Suprapubic skin (tissue), 4 donors: ENCODE results near the gene SHISA7. TPM values are rescaled to one million over a fixed set of nuclear protein-coding genes. Genes with fewer than 3 reads are reported as not detected.

Experiments
- DNase-seq, 2 donors: peaks; one replicate each; pipeline ENCODE4 v3.0.0-alpha.2; 2019; ENCODE audit warnings: low spot score in 2 of 2
- H3K27ac ChIP-seq: fragments of 200-600 bp; sonication (generic); one replicate; pipeline ENCODE4 v1.5.1; 2019
- H3K27me3 ChIP-seq: fragments of 200-600 bp; sonication (generic); one replicate; pipeline ENCODE4 v1.5.1; 2019
- H3K36me3 ChIP-seq: fragments of 200-600 bp; sonication (generic); one replicate; pipeline ENCODE4 v1.5.1; 2019
- H3K4me1 ChIP-seq: fragments of 200-600 bp; sonication (generic); one replicate; pipeline ENCODE4 v1.5.1; 2019
- H3K4me3 ChIP-seq: fragments of 200-600 bp; sonication (generic); one replicate; pipeline ENCODE4 v1.5.1; 2019; ENCODE audit warnings: mild to moderate bottlenecking
- H3K9me3 ChIP-seq: fragments of 200-600 bp; sonication (generic); one replicate; pipeline ENCODE4 v1.5.1; 2019
- EP300 ChIP-seq: sonication (generic); formaldehyde crosslinking; IDR thresholded peaks from one replicate; pipeline ENCODE4 v1.6.1; 2017; ENCODE audit warnings: antibody characterized with exemption
- POLR2A ChIP-seq, 2 donors: fragments of 450-650 bp; IDR thresholded peaks; one replicate each; pipeline ENCODE4 v1.6.1; 2017; ENCODE audit warnings: antibody characterized with exemption in 2 of 2, mild to moderate bottlenecking in 2 of 2, moderate library complexity in 2 of 2
- POLR2AphosphoS5 ChIP-seq, 3 donors: sonication (generic); formaldehyde crosslinking; IDR thresholded peaks; one replicate each; pipeline ENCODE4 v1.6.1; 2017; ENCODE audit warnings: antibody characterized with exemption in 3 of 3
- WGBS: methylation state at CpG from one replicate; pipeline ENCODE4 v1.1.5; 2018; 5-methylcytosine and 5-hydroxymethylcytosine counted together
- total RNA-seq, 4 donors: library from RNA; depleted of rRNA; stranded (reverse); fragments of >200 nt; gene quantifications; one replicate each; pipeline ENCODE4 v1.1.0, GENCODE V29; 2016
- TF ChIP-seq, protein P1 (sequence below), 2 donors: fragments of 200-600 bp in 1 of 2; fragments of 450-650 bp in 1 of 2; sonication (generic) in 1 of 2; IDR thresholded peaks; one replicate each; pipeline ENCODE4 v1.5.1; 2016 to 2019; ENCODE audit warnings: antibody characterized with exemption in 2 of 2, mild to moderate bottlenecking in 1 of 2, moderate library complexity in 1 of 2

The SHISA7 gene
- total RNA-seq, 4 donors from 2014 or later: 0.08 to 0.26 TPM; not detected in 2

DNA sequence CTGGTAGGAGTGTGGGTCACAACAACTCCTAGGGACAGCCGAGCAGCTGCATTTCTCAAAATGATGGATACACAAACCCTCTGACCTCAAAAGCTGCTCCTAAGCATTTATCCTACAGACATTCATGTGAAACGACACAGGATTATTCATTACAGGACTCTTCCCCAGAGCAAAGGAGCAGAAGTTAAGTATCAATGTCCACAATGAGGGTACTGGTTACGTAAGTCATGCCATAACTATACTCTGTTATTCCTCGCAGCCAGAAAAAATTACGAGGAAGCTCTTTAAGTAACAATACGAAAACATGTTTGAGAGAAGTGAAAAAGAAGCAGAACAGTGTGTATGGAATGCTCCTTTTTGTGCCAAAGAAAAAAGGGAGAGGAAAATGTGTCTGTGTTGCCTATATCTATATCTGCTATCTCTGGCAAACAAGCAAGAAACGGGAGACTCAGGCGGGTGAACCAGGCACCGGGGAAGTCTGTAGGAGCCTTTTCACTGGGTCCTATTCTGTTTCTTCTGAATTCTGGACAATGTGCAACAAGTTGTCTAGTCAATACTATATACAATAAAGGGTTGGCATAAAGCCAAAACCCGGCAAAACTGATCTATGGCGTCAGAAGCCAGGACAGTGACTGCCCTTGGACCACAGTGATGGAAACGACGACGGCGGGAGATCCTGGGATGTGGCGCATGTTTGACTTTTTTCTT, 17.0 kb upstream of the SHISA7 start:
- Histone ChIP-seq H3K9me3 (no peaks in the 10 kb centered on the region), H3K27me3 (no peaks in the 10 kb centered on the region), H3K27ac (no peak overlapping the region), H3K36me3 (peaks cover 14% of the 10 kb centered on the region), H3K4me3 (peak overlapping the region; percentile 63), H3K4me1 (peaks cover 27% of the 10 kb centered on the region)
- no peak for DNase-seq
- WGBS: 14% methylated on average over 16 of the region's 16 CpGs
- no peak for TF ChIP-seq POLR2A (IDR thresholded peaks at IDR 0.05)
- no peak for TF ChIP-seq POLR2AphosphoS5 (IDR thresholded peaks at IDR 0.05)
- TF ChIP-seq EP300: no peak
- TF ChIP-seq, protein P1, sequence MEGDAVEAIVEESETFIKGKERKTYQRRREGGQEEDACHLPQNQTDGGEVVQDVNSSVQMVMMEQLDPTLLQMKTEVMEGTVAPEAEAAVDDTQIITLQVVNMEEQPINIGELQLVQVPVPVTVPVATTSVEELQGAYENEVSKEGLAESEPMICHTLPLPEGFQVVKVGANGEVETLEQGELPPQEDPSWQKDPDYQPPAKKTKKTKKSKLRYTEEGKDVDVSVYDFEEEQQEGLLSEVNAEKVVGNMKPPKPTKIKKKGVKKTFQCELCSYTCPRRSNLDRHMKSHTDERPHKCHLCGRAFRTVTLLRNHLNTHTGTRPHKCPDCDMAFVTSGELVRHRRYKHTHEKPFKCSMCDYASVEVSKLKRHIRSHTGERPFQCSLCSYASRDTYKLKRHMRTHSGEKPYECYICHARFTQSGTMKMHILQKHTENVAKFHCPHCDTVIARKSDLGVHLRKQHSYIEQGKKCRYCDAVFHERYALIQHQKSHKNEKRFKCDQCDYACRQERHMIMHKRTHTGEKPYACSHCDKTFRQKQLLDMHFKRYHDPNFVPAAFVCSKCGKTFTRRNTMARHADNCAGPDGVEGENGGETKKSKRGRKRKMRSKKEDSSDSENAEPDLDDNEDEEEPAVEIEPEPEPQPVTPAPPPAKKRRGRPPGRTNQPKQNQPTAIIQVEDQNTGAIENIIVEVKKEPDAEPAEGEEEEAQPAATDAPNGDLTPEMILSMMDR (IDR thresholded peaks at IDR 0.05): no peak

DNA sequence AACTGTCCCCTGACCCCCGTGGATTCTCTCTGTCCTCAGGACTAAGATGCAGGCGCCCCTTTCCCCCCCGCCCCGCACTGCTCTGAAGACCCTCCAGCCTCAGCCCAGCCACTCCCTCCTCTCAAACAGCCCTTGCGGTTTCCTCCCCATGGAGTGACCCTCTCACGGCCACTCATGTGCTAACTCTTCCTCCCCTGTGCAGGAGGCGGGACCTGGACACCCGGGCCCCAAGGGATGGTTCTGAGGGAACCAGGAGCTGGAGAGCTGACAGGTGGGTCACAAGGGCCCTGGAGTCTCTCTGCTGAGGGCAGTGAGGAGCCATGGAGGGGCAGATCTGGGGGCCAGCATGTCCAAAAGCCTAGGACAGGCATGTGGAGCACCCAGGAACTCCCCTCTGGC, 16.4 kb upstream of the SHISA7 start:
- WGBS: 65% methylated on average over 8 of the region's 8 CpGs
- Histone ChIP-seq H3K27ac (no peak overlapping the region), H3K4me3 (no peak overlapping the region)

DNA sequence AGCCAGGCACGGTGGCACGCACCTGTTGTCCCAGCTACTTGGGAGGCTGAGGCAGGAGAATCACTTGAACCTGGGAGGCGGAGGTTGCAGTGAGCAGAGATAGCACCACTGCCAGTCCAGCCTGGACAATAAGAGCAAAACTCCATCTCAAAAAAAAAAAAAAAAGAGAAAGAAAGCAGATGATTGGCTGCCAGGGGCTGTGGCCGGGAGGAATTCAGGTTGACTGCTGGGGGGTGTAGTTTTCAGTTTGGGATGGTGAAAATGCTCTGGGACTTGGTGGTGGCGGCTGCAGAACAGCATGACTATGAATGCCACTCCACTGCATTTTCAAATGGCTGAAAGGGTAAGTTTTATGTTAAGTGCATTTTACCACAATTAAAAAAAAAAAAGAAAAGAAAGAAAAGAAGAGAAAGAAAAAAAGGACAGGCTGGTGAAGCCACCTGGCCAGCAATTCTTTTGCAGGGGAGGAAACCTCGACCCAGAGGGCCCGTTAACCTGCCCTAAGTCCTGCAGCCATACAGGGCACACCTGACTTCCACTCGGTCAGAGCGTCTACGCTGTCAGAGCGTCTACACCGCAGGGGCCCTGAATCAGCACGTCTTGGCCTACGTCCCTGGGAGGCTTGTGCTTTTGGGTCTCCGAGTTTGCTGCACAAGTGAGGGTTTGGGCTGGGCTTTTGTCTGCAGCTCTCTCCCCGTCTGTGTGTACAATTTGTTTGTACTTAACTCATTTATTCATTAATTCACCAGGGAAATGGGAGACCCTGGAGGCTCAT, 14.8 kb upstream of the SHISA7 start:
- Histone ChIP-seq H3K27me3 (peaks cover under 1% of the 10 kb centered on the region), H3K36me3 (peaks cover 20% of the 10 kb centered on the region), H3K27ac (no peak overlapping the region), H3K9me3 (no peaks in the 10 kb centered on the region), H3K4me1 (peaks cover 29% of the 10 kb centered on the region), H3K4me3 (no peak overlapping the region)
- TF ChIP-seq POLR2A (IDR thresholded peaks at IDR 0.05): no peak
- no peak for TF ChIP-seq POLR2AphosphoS5 (IDR thresholded peaks at IDR 0.05)
- TF ChIP-seq, protein P1 (IDR thresholded peaks at IDR 0.05): no peak
- TF ChIP-seq EP300: no peak
- 84% methylated on average over 16 of the region's 16 CpGs for WGBS
- DNase-seq: no peak

More for the DNA sequence above, 16.4 kb upstream of the SHISA7 start:
- TF ChIP-seq, protein P1 (IDR thresholded peaks at IDR 0.05): no peak
- TF ChIP-seq POLR2A (IDR thresholded peaks at IDR 0.05) (no peak), POLR2AphosphoS5 (IDR thresholded peaks at IDR 0.05) (no peak), EP300 (no peak)
- no peaks in the 10 kb centered on the region for H3K9me3 ChIP-seq
- H3K4me1 ChIP-seq: peaks cover 27% of the 10 kb centered on the region
- peaks cover 20% of the 10 kb centered on the region for H3K36me3 ChIP-seq
- no peak for DNase-seq
- H3K27me3 ChIP-seq: no peaks in the 10 kb centered on the region

DNA sequence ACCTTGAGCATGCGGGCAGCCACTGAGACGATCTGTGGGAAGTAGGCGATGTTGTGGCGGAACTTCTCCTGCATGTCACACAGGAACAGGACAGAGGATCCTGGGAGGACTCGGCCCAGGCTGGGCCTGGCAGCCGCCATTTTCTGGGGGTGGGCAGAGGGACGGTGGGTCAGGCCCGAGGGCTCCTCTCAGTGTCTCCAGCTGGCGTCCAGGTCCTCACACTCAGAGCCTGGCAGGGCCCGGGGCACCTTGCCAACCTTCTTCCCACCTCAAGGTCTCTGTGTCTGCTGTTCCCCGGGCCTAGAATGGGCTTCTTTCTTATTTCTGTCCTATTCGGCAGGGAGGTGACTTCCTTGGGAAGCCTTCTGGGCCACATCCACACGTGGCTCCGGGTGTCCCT, 13.2 kb upstream of the SHISA7 start:
- H3K27ac ChIP-seq: no peak overlapping the region
- H3K27me3 ChIP-seq: peaks cover 16% of the 10 kb centered on the region
- DNase-seq: no peak
- peaks cover 20% of the 10 kb centered on the region for H3K36me3 ChIP-seq
- peaks cover 39% of the 10 kb centered on the region for H3K4me1 ChIP-seq
- no peak overlapping the region for H3K4me3 ChIP-seq
- TF ChIP-seq POLR2AphosphoS5 (IDR thresholded peaks at IDR 0.05) (no peak), EP300 (no peak), POLR2A (IDR thresholded peaks at IDR 0.05) (no peak)
- TF ChIP-seq, protein P1 (IDR thresholded peaks at IDR 0.05): no peak
- WGBS: 87% methylated on average over 14 of the region's 14 CpGs
- no peaks in the 10 kb centered on the region for H3K9me3 ChIP-seq

DNA sequence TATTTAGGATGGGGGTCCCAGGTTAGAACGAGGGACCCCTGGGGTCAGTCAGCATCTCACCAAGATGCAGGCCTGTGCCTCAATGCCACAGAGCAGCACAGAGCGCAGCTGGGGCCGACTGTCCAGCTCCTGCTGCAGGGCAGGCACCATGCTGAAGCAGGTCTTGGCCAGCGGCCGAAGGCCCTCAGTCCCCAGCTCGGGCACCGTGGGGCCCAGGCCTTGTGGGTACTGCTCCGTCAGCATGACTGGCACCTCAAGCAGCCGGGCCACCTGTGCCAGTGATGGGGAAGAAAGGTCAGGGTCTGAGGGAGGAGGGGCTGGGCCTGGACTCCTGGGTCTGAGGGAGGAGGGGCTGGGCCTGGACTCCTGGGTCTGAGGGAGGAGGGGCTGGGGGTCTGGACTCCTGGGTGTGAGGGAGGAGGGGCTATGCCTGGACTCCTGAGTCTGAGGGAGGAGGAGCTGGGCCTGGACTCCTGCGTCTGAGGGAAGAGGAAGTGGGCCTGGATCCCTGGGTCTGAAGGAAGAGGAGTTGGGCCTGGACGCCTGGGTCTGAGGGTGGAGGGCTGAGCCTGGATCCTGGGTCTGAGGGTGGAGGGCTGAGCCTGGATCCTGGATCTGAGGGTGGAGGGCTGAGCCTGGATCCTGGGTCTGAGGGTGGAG, 12.6 kb upstream of the SHISA7 start:
- Histone ChIP-seq H3K9me3 (no peaks in the 10 kb centered on the region), H3K36me3 (peaks cover 20% of the 10 kb centered on the region), H3K27me3 (peaks cover 22% of the 10 kb centered on the region), H3K27ac (no peak overlapping the region), H3K4me3 (no peak overlapping the region), H3K4me1 (peaks cover 38% of the 10 kb centered on the region)
- 87% methylated on average over 10 of the region's 11 CpGs for WGBS
- TF ChIP-seq POLR2A (IDR thresholded peaks at IDR 0.05): no peak
- no peak for TF ChIP-seq EP300
- no peak for TF ChIP-seq POLR2AphosphoS5 (IDR thresholded peaks at IDR 0.05)
- TF ChIP-seq, protein P1 (IDR thresholded peaks at IDR 0.05): no peak
- no peak for DNase-seq
